Muscle of leg (tissue), 11 donors: ENCODE results near the gene CASP10. TPM values are rescaled to one million over a fixed set of nuclear protein-coding genes. Genes with fewer than 3 reads are reported as not detected.

Experiments used
- DNase-seq: peaks from one replicate; pipeline ENCODE4 v3.0.0; 2013
- H3K27ac ChIP-seq: one replicate; pipeline ENCODE4 v1.5.1; 2013; ENCODE audit warnings: mild to moderate bottlenecking, low read length, control low read depth
- H3K27me3 ChIP-seq: one replicate; pipeline ENCODE4 v1.6.1; 2013; ENCODE audit warnings: low read length; ENCODE audit not compliant: control insufficient read depth, insufficient read depth
- H3K36me3 ChIP-seq: one replicate; pipeline ENCODE4 v1.6.1; 2013; ENCODE audit warnings: low read length; ENCODE audit not compliant: control insufficient read depth, insufficient read depth
- H3K4me1 ChIP-seq: one replicate; pipeline ENCODE4 v1.6.1; 2013; ENCODE audit warnings: low read length; ENCODE audit not compliant: control insufficient read depth, insufficient read depth
- H3K4me3 ChIP-seq: one replicate; pipeline ENCODE4 v1.5.1; 2013; ENCODE audit warnings: low read length, control low read depth
- H3K9me3 ChIP-seq: replicated peaks from 2 replicates; pipeline ENCODE4 v1.6.1; 2013; ENCODE audit warnings: low read depth, low read length; ENCODE audit not compliant: control insufficient read depth
- WGBS: methylation state at CpG from one replicate; pipeline ENCODE4 v1.1.5; 2013; ENCODE audit warnings: missing lambda C conversion rate; ENCODE audit not compliant: insufficient coverage; 5-methylcytosine and 5-hydroxymethylcytosine counted together
- polyA plus RNA-seq, 8 donors: library from polyadenylated mRNA; unstranded; fragments of 120-200 nt; gene quantifications; one replicate each; pipeline versions ENCODE4 v1.2.1 to v1.2.3, GENCODE V29; 2013; ENCODE audit warnings: inconsistent platforms in 1 of 8, low replicate concordance in 1 of 8; ENCODE audit not compliant: insufficient read length in 8 of 8, insufficient read depth in 1 of 8
- total RNA-seq: library from RNA; stranded (reverse); fragments of 120-200 nt; gene quantifications from one replicate; pipeline ENCODE4 v1.2.4, GENCODE V29; 2013

The CASP10 gene
- total and polyA plus RNA-seq, 9 donors: 4.3 to 7.6 (median 5.5) TPM

GRCh38 chr2:201242571-201243277, 59.8 kb downstream of the CASP10 start:
- Histone ChIP-seq H3K36me3 (no peaks in the 10 kb centered on the region), H3K27ac (no peak overlapping the region), H3K4me1 (no peaks in the 10 kb centered on the region), H3K4me3 (no peak overlapping the region), H3K9me3 (no peaks in the 10 kb centered on the region), H3K27me3 (no peaks in the 10 kb centered on the region)
- DNase-seq: no peak

GRCh38 chr2:201244829-201245228, 61.9 kb downstream of the CASP10 start:
- Histone ChIP-seq H3K27me3 (no peaks in the 10 kb centered on the region), H3K27ac (no peak overlapping the region), H3K9me3 (no peaks in the 10 kb centered on the region), H3K4me3 (no peak overlapping the region), H3K36me3 (no peaks in the 10 kb centered on the region), H3K4me1 (no peaks in the 10 kb centered on the region)
- WGBS: 92% methylated on average over 4 of the region's 5 CpGs
- no peak for DNase-seq

- DNase-seq: no peak
- Histone ChIP-seq H3K27me3 (no peaks in the 10 kb centered on the region), H3K27ac (no peak overlapping the region), H3K4me3 (no peak overlapping the region), H3K36me3 (no peaks in the 10 kb centered on the region), H3K9me3 (no peaks in the 10 kb centered on the region), H3K4me1 (no peaks in the 10 kb centered on the region)
- WGBS: 80% methylated on average over 1 of the region's 4 CpGs
These were observed 63.3 kb downstream of the CASP10 start for GRCh38 chr2:201246280-201246679.

GRCh38 chr2:201248288-201248844, 65.4 kb downstream of the CASP10 start:
- DNase-seq: no peak
- Histone ChIP-seq H3K9me3 (no peaks in the 10 kb centered on the region), H3K4me1 (no peaks in the 10 kb centered on the region), H3K4me3 (no peak overlapping the region), H3K36me3 (no peaks in the 10 kb centered on the region), H3K27ac (no peak overlapping the region), H3K27me3 (no peaks in the 10 kb centered on the region)
- 80% methylated on average over 1 of the region's 6 CpGs for WGBS

- Histone ChIP-seq H3K36me3 (no peaks in the 10 kb centered on the region), H3K4me3 (no peak overlapping the region), H3K4me1 (no peaks in the 10 kb centered on the region), H3K27me3 (no peaks in the 10 kb centered on the region), H3K9me3 (no peaks in the 10 kb centered on the region), H3K27ac (no peak overlapping the region)
- DNase-seq: no peak
- WGBS: no CpG with 5 or more reads among the region's 2 CpGs
These were observed 66.9 kb downstream of the CASP10 start for GRCh38 chr2:201249889-201250288.

- H3K4me3 ChIP-seq: no peak overlapping the region
- H3K9me3 ChIP-seq: no peaks in the 10 kb centered on the region
- no peaks in the 10 kb centered on the region for H3K27me3 ChIP-seq
- no peak overlapping the region for H3K27ac ChIP-seq
- H3K4me1 ChIP-seq: no peaks in the 10 kb centered on the region
- H3K36me3 ChIP-seq: no peaks in the 10 kb centered on the region
- 93% methylated on average over 3 of the region's 4 CpGs for WGBS
- DNase-seq: no peak
These were observed 67.8 kb downstream of the CASP10 start for GRCh38 chr2:201250741-201251140.

- H3K27ac ChIP-seq: no peak overlapping the region
- no peak overlapping the region for H3K4me3 ChIP-seq
- no peaks in the 10 kb centered on the region for H3K36me3 ChIP-seq
- H3K27me3 ChIP-seq: no peaks in the 10 kb centered on the region
- DNase-seq: no peak
- no CpG with 5 or more reads among the region's 5 CpGs for WGBS
- peaks cover 7% of the 10 kb centered on the region for H3K4me1 ChIP-seq
- H3K9me3 ChIP-seq: no peaks in the 10 kb centered on the region
These were observed 71.3 kb downstream of the CASP10 start for GRCh38 chr2:201254081-201254730.

- Histone ChIP-seq H3K36me3 (no peaks in the 10 kb centered on the region), H3K4me1 (peaks cover 13% of the 10 kb centered on the region), H3K27ac (no peak overlapping the region), H3K4me3 (no peak overlapping the region), H3K9me3 (no peaks in the 10 kb centered on the region), H3K27me3 (no peaks in the 10 kb centered on the region)
- DNase-seq: no peak
- WGBS: 95% methylated on average over 2 of the region's 3 CpGs
These were observed 72.6 kb downstream of the CASP10 start for GRCh38 chr2:201255408-201256033.

GRCh38 chr2:201256082-201256481, 73.1 kb downstream of the CASP10 start:
- Histone ChIP-seq H3K27me3 (no peaks in the 10 kb centered on the region), H3K36me3 (no peaks in the 10 kb centered on the region), H3K9me3 (no peaks in the 10 kb centered on the region), H3K4me3 (no peak overlapping the region), H3K4me1 (peaks cover 13% of the 10 kb centered on the region), H3K27ac (no peak overlapping the region)
- DNase-seq: no peak
- WGBS: no CpG with 5 or more reads among the region's 3 CpGs

GRCh38 chr2:201257381-201257955, 74.5 kb downstream of the CASP10 start:
- no peak for DNase-seq
- Histone ChIP-seq H3K4me3 (peak overlapping the region; percentile 58), H3K27me3 (no peaks in the 10 kb centered on the region), H3K4me1 (peaks cover 15% of the 10 kb centered on the region), H3K36me3 (no peaks in the 10 kb centered on the region), H3K9me3 (no peaks in the 10 kb centered on the region), H3K27ac (peak overlapping the region; percentile 94)
- 30% methylated on average over 7 of the region's 12 CpGs for WGBS
